Measurements from ENCODE around the gene UNC45A. TPM values are rescaled to one million over a fixed set of nuclear protein-coding genes. Genes with fewer than 3 reads are reported as not detected.

Gene UNC45A
- total RNA-seq, 1 donor from 2014 or later, result 60.9 TPM

- Histone ChIP-seq H3K27ac (no peak overlapping the region), H3K9me3 (no peaks in the 10 kb centered on the region), H3K36me3 (peaks cover 11% of the 10 kb centered on the region), H3K27me3 (no peaks in the 10 kb centered on the region), H3K4me1 (peaks cover 54% of the 10 kb centered on the region), H3K4me3 (no peak overlapping the region)
- no peak for TF ChIP-seq CTCF (IDR thresholded peaks at IDR 0.05)
- ATAC-seq (no peak), DNase-seq (no peak)
- intact Hi-C loops (cut with DNase I), result no loop called here
These were observed 1.8 kb upstream of the UNC45A start for GRCh38 chr15:90933301-90933700.

- Histone ChIP-seq H3K27ac (peak overlapping the region; percentile 71), H3K36me3 (peaks cover 19% of the 10 kb centered on the region), H3K27me3 (no peaks in the 10 kb centered on the region), H3K4me3 (peak overlapping the region; percentile 85), H3K4me1 (peaks cover 49% of the 10 kb centered on the region), H3K9me3 (no peaks in the 10 kb centered on the region)
- intact Hi-C loops (cut with DNase I), result no loop called here
- peak; percentile 67 for ATAC-seq
- peak; percentile 92 for DNase-seq
- peak; percentile 89 for TF ChIP-seq CTCF (IDR thresholded peaks at IDR 0.05)
These were observed 683 bp upstream of the UNC45A start for GRCh38 chr15:90934256-90934948.

- peaks cover 43% of the 10 kb centered on the region for H3K36me3 ChIP-seq
- no peak overlapping the region for H3K27ac ChIP-seq
- TF ChIP-seq CTCF (IDR thresholded peaks at IDR 0.05), result no peak
- DNase-seq, result no peak
- H3K27me3 ChIP-seq, result no peaks in the 10 kb centered on the region
- no peak for ATAC-seq
- intact Hi-C loops (cut with DNase I), result no loop called here
- no peak overlapping the region for H3K4me3 ChIP-seq
- no peaks in the 10 kb centered on the region for H3K9me3 ChIP-seq
- peaks cover 33% of the 10 kb centered on the region for H3K4me1 ChIP-seq
These were observed 1.7 kb downstream of the UNC45A start for GRCh38 chr15:90936823-90937222.

- ATAC-seq, result no peak
- DNase-seq, result no peak
- no peak for TF ChIP-seq CTCF (IDR thresholded peaks at IDR 0.05)
- Histone ChIP-seq H3K4me1 (peaks cover 24% of the 10 kb centered on the region), H3K4me3 (no peak overlapping the region), H3K36me3 (peaks cover 58% of the 10 kb centered on the region), H3K27me3 (no peaks in the 10 kb centered on the region), H3K9me3 (no peaks in the 10 kb centered on the region), H3K27ac (no peak overlapping the region)
- intact Hi-C loops (cut with DNase I), result no loop called here
These were observed 3.2 kb downstream of the UNC45A start for GRCh38 chr15:90938261-90938660.

- intact Hi-C loops (cut with DNase I), result no loop called here
- H3K9me3 ChIP-seq, result no peaks in the 10 kb centered on the region
- H3K27ac ChIP-seq, result no peak overlapping the region
- no peak for DNase-seq
- no peaks in the 10 kb centered on the region for H3K27me3 ChIP-seq
- peaks cover 14% of the 10 kb centered on the region for H3K4me1 ChIP-seq
- ATAC-seq, result no peak
- no peak overlapping the region for H3K4me3 ChIP-seq
- H3K36me3 ChIP-seq, result peaks cover 73% of the 10 kb centered on the region
- TF ChIP-seq CTCF (IDR thresholded peaks at IDR 0.05), result no peak
These were observed 4.7 kb downstream of the UNC45A start for GRCh38 chr15:90939756-90940155.

GRCh38 chr15:90941038-90941437, 6.0 kb downstream of the UNC45A start:
- Histone ChIP-seq H3K9me3 (no peaks in the 10 kb centered on the region), H3K36me3 (peaks cover 85% of the 10 kb centered on the region), H3K4me3 (no peak overlapping the region), H3K27ac (no peak overlapping the region), H3K27me3 (no peaks in the 10 kb centered on the region), H3K4me1 (peaks cover 10% of the 10 kb centered on the region)
- intact Hi-C loops (cut with DNase I), result no loop called here
- DNase-seq (no peak), ATAC-seq (no peak)
- no peak for TF ChIP-seq CTCF (IDR thresholded peaks at IDR 0.05)

All from upper lobe of right lung (tissue), 1 donor.